Stimulated activated CD8-positive, alpha-beta memory T cell treated with anti-CD3 and anti-CD28 coated beads, Interleukin-7, amount 100 ng/mL, for 1 hour (primary cell): Measurements from ENCODE around the gene LRP8.

Source experiments
- DNase-seq, 2 donors: peaks; one replicate each; pipeline ENCODE4 v3.0.0-alpha.2; 2020; ENCODE audit warnings: low read depth in 2 of 2

The LRP8 gene

GRCh38 chr1:53305650-53306049 is 22.2 kb downstream of the LRP8 start:
- no peak for DNase-seq

GRCh38 chr1:53304527-53304926 is 23.3 kb downstream of the LRP8 start:
- no peak for DNase-seq

GRCh38 chr1:53303726-53304515 is 23.9 kb downstream of the LRP8 start:
- DNase-seq: no peak

GRCh38 chr1:53303243-53303642 is 24.6 kb downstream of the LRP8 start:
- DNase-seq: no peak

- no peak for DNase-seq
Measured at GRCh38 chr1:53299233-53299632, 28.6 kb downstream of the LRP8 start.

- DNase-seq: no peak
Measured at GRCh38 chr1:53298045-53298637, 29.7 kb downstream of the LRP8 start.

- no peak for DNase-seq
Measured at GRCh38 chr1:53297195-53297594, 30.7 kb downstream of the LRP8 start.

GRCh38 chr1:53296117-53296749 is 31.6 kb downstream of the LRP8 start:
- DNase-seq: no peak

- no peak for DNase-seq
Measured at GRCh38 chr1:53295726-53296116, 32.1 kb downstream of the LRP8 start.

GRCh38 chr1:53295295-53295694 is 32.6 kb downstream of the LRP8 start:
- DNase-seq: no peak

GRCh38 chr1:53294567-53294966 is 33.3 kb downstream of the LRP8 start:
- no peak for DNase-seq

GRCh38 chr1:53294061-53294460 is 33.8 kb downstream of the LRP8 start:
- no peak for DNase-seq

- DNase-seq: no peak
Measured at GRCh38 chr1:53293123-53293522, 34.7 kb downstream of the LRP8 start.

- no peak for DNase-seq
Measured at GRCh38 chr1:53292690-53293089, 35.2 kb downstream of the LRP8 start.

- no peak for DNase-seq
Measured at GRCh38 chr1:53291574-53291973, 36.3 kb downstream of the LRP8 start.

- DNase-seq: no peak
Measured at GRCh38 chr1:53288790-53289429, 39.0 kb downstream of the LRP8 start.

GRCh38 chr1:53288002-53288789 is 39.7 kb downstream of the LRP8 start:
- no peak for DNase-seq

GRCh38 chr1:53286955-53287354 is 40.9 kb downstream of the LRP8 start:
- DNase-seq: no peak

- no peak for DNase-seq
Measured at GRCh38 chr1:53285969-53286760, 41.7 kb downstream of the LRP8 start.

- no peak for DNase-seq
Measured at GRCh38 chr1:53285546-53285945, 42.3 kb downstream of the LRP8 start.
